ENCODE data around the gene SCFD1.
"Not testable (repeated sequence)": the region's sequence is repeated elsewhere in the genome, so short reads cannot be mapped to it uniquely, and the experiment has no call there.

SCFD1 gene

GRCh38 chr14:30610787-30611343 is 11.3 kb upstream of the SCFD1 start:
- DNase-seq (ENCODE audit: low read depth), result no peak

- DNase-seq (ENCODE audit: low read depth), result no peak
Measured at GRCh38 chr14:30614155-30614554, 8.0 kb upstream of the SCFD1 start.

GRCh38 chr14:30620178-30620577 is 1.9 kb upstream of the SCFD1 start:
- DNase-seq (ENCODE audit: low read depth), result peak; percentile 73

- no peak for DNase-seq (ENCODE audit: low read depth)
Measured at GRCh38 chr14:30621354-30621939, 672 bp upstream of the SCFD1 start.

- DNase-seq (ENCODE audit: low read depth), result no peak
Measured at GRCh38 chr14:30623412-30624131, 1.5 kb downstream of the SCFD1 start.

- no peak for DNase-seq (ENCODE audit: low read depth)
Measured at GRCh38 chr14:30624132-30624423, 2.0 kb downstream of the SCFD1 start.

GRCh38 chr14:30625533-30625932 is 3.4 kb downstream of the SCFD1 start:
- no peak for DNase-seq (ENCODE audit: low read depth)

GRCh38 chr14:30629432-30629831 is 7.3 kb downstream of the SCFD1 start:
- DNase-seq (ENCODE audit: low read depth), result not testable (repeated sequence)

- no peak for DNase-seq (ENCODE audit: low read depth)
Measured at GRCh38 chr14:30630248-30630647, 8.1 kb downstream of the SCFD1 start.

GRCh38 chr14:30632730-30633129 is 10.6 kb downstream of the SCFD1 start:
- DNase-seq (ENCODE audit: low read depth), result no peak

GRCh38 chr14:30638926-30639325 is 16.8 kb downstream of the SCFD1 start:
- DNase-seq (ENCODE audit: low read depth), result no peak

GRCh38 chr14:30641207-30641606 is 19.1 kb downstream of the SCFD1 start:
- DNase-seq (ENCODE audit: low read depth), result no peak

- DNase-seq (ENCODE audit: low read depth), result not testable (repeated sequence)
Measured at GRCh38 chr14:30644462-30644861, 22.3 kb downstream of the SCFD1 start.

GRCh38 chr14:30645600-30645999 is 23.5 kb downstream of the SCFD1 start:
- DNase-seq (ENCODE audit: low read depth), result no peak

GRCh38 chr14:30648471-30648870 is 26.4 kb downstream of the SCFD1 start:
- no peak for DNase-seq (ENCODE audit: low read depth)

GRCh38 chr14:30651937-30652336 is 29.8 kb downstream of the SCFD1 start:
- no peak for DNase-seq (ENCODE audit: low read depth)

GRCh38 chr14:30655124-30655523 is 33.0 kb downstream of the SCFD1 start:
- no peak for DNase-seq (ENCODE audit: low read depth)

- DNase-seq (ENCODE audit: low read depth), result no peak
Measured at GRCh38 chr14:30655658-30656057, 33.5 kb downstream of the SCFD1 start.

GRCh38 chr14:30656190-30656632 is 34.1 kb downstream of the SCFD1 start:
- DNase-seq (ENCODE audit: low read depth), result peak; percentile 5

GRCh38 chr14:30657050-30657449 is 34.9 kb downstream of the SCFD1 start:
- DNase-seq (ENCODE audit: low read depth), result no peak

GRCh38 chr14:30657606-30658163 is 35.6 kb downstream of the SCFD1 start:
- no peak for DNase-seq (ENCODE audit: low read depth)

GRCh38 chr14:30658645-30659044 is 36.5 kb downstream of the SCFD1 start:
- DNase-seq (ENCODE audit: low read depth), result no peak

- DNase-seq (ENCODE audit: low read depth), result no peak
Measured at GRCh38 chr14:30669594-30669993, 47.5 kb downstream of the SCFD1 start.
